Upper lobe of left lung (tissue), 4 donors: ENCODE data around the gene HTRA3.

Experiments
- CTCF ChIP-seq, 6 experiments: fragments of 450-650 bp in 4 of 6; fragments of 200-600 bp in 2 of 6; sonication (generic) in 2 of 6; IDR thresholded peaks; one replicate each; pipeline ENCODE4 v1.5.1; 2016 to 2019; ENCODE audit warnings: antibody characterized with exemption in 6 of 6
- POLR2A ChIP-seq, 4 donors: fragments of 450-650 bp; IDR thresholded peaks; one replicate each; pipeline ENCODE4 v1.5.1; 2016 to 2017; ENCODE audit warnings: antibody characterized with exemption in 4 of 4, mild to moderate bottlenecking in 2 of 4

- TF ChIP-seq CTCF (IDR thresholded peaks at IDR 0.05) (no peak), POLR2A (IDR thresholded peaks at IDR 0.05) (no peak)
Measured at GRCh38 chr4:8229331-8229975, 40.1 kb upstream of the HTRA3 start.
